ENCODE measurements around the gene RYK. TPM values are rescaled to one million over a fixed set of nuclear protein-coding genes. Genes with fewer than 3 reads are reported as not detected.

Gene RYK
- total RNA-seq, 1 experiment from 2014 or later, result 135 TPM

- H3K4me1 Mint-ChIP-seq (ENCODE audit: low read depth, unreplicated experiment), result peaks cover 1% of the 10 kb centered on the region
- CTCF ChIA-PET, result interaction anchor here (0.6 kb wide), 1 partner anchor 276 kb away, joined by 7 read pairs; no protein-coding TSS in a partner anchor
- no peak for DNase-seq
- H3K27me3 Mint-ChIP-seq (ENCODE audit: unreplicated experiment), result no peaks in the 10 kb centered on the region
- peaks cover 4% of the 10 kb centered on the region for H3K36me3 Mint-ChIP-seq (ENCODE audit: insufficient read depth, unreplicated experiment)
- BruUV-seq (replicated peaks), result no TSS peak
- intact Hi-C loops (cut with micrococcal nuclease; ENCODE audit: unreplicated experiment), result no loop called here
- H3K27ac Mint-ChIP-seq (ENCODE audit: unreplicated experiment), result no peak overlapping the region
- no peaks in the 10 kb centered on the region for H3K9me3 Mint-ChIP-seq (ENCODE audit: low read depth, unreplicated experiment)
- TF ChIP-seq, protein P1, sequence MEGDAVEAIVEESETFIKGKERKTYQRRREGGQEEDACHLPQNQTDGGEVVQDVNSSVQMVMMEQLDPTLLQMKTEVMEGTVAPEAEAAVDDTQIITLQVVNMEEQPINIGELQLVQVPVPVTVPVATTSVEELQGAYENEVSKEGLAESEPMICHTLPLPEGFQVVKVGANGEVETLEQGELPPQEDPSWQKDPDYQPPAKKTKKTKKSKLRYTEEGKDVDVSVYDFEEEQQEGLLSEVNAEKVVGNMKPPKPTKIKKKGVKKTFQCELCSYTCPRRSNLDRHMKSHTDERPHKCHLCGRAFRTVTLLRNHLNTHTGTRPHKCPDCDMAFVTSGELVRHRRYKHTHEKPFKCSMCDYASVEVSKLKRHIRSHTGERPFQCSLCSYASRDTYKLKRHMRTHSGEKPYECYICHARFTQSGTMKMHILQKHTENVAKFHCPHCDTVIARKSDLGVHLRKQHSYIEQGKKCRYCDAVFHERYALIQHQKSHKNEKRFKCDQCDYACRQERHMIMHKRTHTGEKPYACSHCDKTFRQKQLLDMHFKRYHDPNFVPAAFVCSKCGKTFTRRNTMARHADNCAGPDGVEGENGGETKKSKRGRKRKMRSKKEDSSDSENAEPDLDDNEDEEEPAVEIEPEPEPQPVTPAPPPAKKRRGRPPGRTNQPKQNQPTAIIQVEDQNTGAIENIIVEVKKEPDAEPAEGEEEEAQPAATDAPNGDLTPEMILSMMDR (IDR thresholded peaks at IDR 0.05; ENCODE audit: unreplicated experiment), result no peak
- no peak overlapping the region for H3K4me3 Mint-ChIP-seq (ENCODE audit: low read depth, unreplicated experiment)
Measured at GRCh38 chr3:134216191-134216764, 34.4 kb downstream of the RYK start.

DNA sequence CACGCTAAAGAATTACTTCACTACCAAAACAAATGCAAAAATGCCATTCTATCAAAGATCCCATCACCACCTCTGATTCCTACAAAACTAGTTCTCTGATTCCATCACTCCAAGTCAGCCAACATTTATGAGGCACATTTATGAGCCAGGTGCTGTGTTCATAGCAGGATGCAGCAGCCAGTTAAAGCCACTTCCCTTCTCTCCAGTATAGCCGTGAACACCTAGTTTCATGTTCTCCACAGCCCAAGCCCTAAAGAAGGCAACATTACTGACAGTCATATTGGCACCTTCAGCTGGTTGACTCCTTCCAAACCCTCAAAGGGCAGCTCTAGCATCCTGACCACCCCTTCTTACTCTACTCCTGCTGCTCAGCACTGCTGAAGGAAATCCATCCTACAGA is 36.4 kb downstream of the RYK start:
- H3K27me3 Mint-ChIP-seq (ENCODE audit: unreplicated experiment), result no peaks in the 10 kb centered on the region
- H3K4me3 Mint-ChIP-seq (ENCODE audit: low read depth, unreplicated experiment), result no peak overlapping the region
- TF ChIP-seq, protein P1 (IDR thresholded peaks at IDR 0.05; ENCODE audit: unreplicated experiment), result no peak
- H3K36me3 Mint-ChIP-seq (ENCODE audit: insufficient read depth, unreplicated experiment), result peaks cover 8% of the 10 kb centered on the region
- no peak for DNase-seq
- peaks cover 8% of the 10 kb centered on the region for H3K4me1 Mint-ChIP-seq (ENCODE audit: low read depth, unreplicated experiment)
- CTCF ChIA-PET, result interaction anchor here (0.5 to 1.4 kb wide), 3 partner anchors 22 to 321 kb away, joined by 3 read pairs; no protein-coding TSS in a partner anchor
- no TSS peak for BruUV-seq (replicated peaks)
- intact Hi-C loops (cut with micrococcal nuclease; ENCODE audit: unreplicated experiment), result loop anchor here (5.0 kb wide), 1 partner anchor 1482 kb away; no protein-coding TSS in a partner anchor
- H3K27ac Mint-ChIP-seq (ENCODE audit: unreplicated experiment), result no peak overlapping the region
- no peaks in the 10 kb centered on the region for H3K9me3 Mint-ChIP-seq (ENCODE audit: low read depth, unreplicated experiment)

GRCh38 chr3:134212967-134213665 is 37.5 kb downstream of the RYK start:
- no TSS peak for BruUV-seq (replicated peaks)
- peak; percentile 97 for DNase-seq
- Mint-ChIP-seq H3K4me3 (ENCODE audit: low read depth, unreplicated experiment) (no peak overlapping the region), H3K36me3 (ENCODE audit: insufficient read depth, unreplicated experiment) (peaks cover 8% of the 10 kb centered on the region), H3K27me3 (ENCODE audit: unreplicated experiment) (no peaks in the 10 kb centered on the region), H3K4me1 (ENCODE audit: low read depth, unreplicated experiment) (peaks cover 8% of the 10 kb centered on the region), H3K9me3 (ENCODE audit: low read depth, unreplicated experiment) (no peaks in the 10 kb centered on the region), H3K27ac (ENCODE audit: unreplicated experiment) (no peak overlapping the region)
- TF ChIP-seq, protein P1 (IDR thresholded peaks at IDR 0.05; ENCODE audit: unreplicated experiment), result peak; percentile 100
- intact Hi-C loops (cut with micrococcal nuclease; ENCODE audit: unreplicated experiment), result loop anchor here (1.0 to 5.0 kb wide), 6 partner anchors 11 to 1481 kb away; no protein-coding TSS in a partner anchor
- CTCF ChIA-PET, result interaction anchor here (0.6 to 4.4 kb wide), 26 partner anchors 11 to 318 kb away, joined by 3 to 64 read pairs (median 5); partner anchors contain the start of genes AMOTL2 and RYK

GRCh38 chr3:134211797-134212196 is 38.9 kb downstream of the RYK start:
- TF ChIP-seq, protein P1 (IDR thresholded peaks at IDR 0.05; ENCODE audit: unreplicated experiment), result peak; percentile 82
- no TSS peak for BruUV-seq (replicated peaks)
- peaks cover 8% of the 10 kb centered on the region for H3K36me3 Mint-ChIP-seq (ENCODE audit: insufficient read depth, unreplicated experiment)
- CTCF ChIA-PET, result interaction anchor here (0.6 to 4.4 kb wide), 18 partner anchors 9 to 317 kb away, joined by 3 to 64 read pairs (median 5); partner anchors contain the start of gene RYK
- intact Hi-C loops (cut with micrococcal nuclease; ENCODE audit: unreplicated experiment), result loop anchor here (1.0 to 5.0 kb wide), 3 partner anchors 281 to 1479 kb away; no protein-coding TSS in a partner anchor
- no peak overlapping the region for H3K4me3 Mint-ChIP-seq (ENCODE audit: low read depth, unreplicated experiment)
- H3K4me1 Mint-ChIP-seq (ENCODE audit: low read depth, unreplicated experiment), result peaks cover 8% of the 10 kb centered on the region
- H3K27ac Mint-ChIP-seq (ENCODE audit: unreplicated experiment), result no peak overlapping the region
- no peaks in the 10 kb centered on the region for H3K27me3 Mint-ChIP-seq (ENCODE audit: unreplicated experiment)
- peak; percentile 63 for DNase-seq
- no peaks in the 10 kb centered on the region for H3K9me3 Mint-ChIP-seq (ENCODE audit: low read depth, unreplicated experiment)
